Right lobe of liver (tissue), 6 donors: Measurements from ENCODE around the gene ATRX. TPM values are rescaled to one million over a fixed set of nuclear protein-coding genes. Genes with fewer than 3 reads are reported as not detected.
A peak's percentile ranks its signal among the peaks of the same experiment; 100 is the strongest.

Source experiments
- ATAC-seq, 4 donors: fragments of 200-7000 bp; cut with Tn5 transposase; one replicate each; pipeline ENCODE4 v1.9.1; 2020; ENCODE audit warnings: mild to moderate bottlenecking in 4 of 4, moderate library complexity in 4 of 4
- DNase-seq, 3 donors: peaks; one replicate each; pipeline ENCODE4 v3.0.0-alpha.2; 2020
- H3K27ac ChIP-seq, 3 donors: fragments of 200-600 bp; one replicate each; pipeline ENCODE4 v1.8.0; 2022
- H3K27me3 ChIP-seq, 2 donors: fragments of 200-600 bp; one replicate each; pipeline ENCODE4 v1.8.0; 2022
- H3K36me3 ChIP-seq, 4 donors: fragments of 200-600 bp; sonication (generic) in 1 of 4; one replicate each; pipeline versions ENCODE4 v1.5.1 to v1.8.0; 2017 to 2022; ENCODE audit warnings: control low read depth in 1 of 4
- H3K4me1 ChIP-seq, 4 donors: fragments of 200-600 bp; sonication (generic) in 1 of 4; one replicate each; pipeline versions ENCODE4 v1.5.1 to v1.8.0; 2017 to 2022; ENCODE audit warnings: control low read depth in 1 of 4
- H3K4me3 ChIP-seq, 3 donors: fragments of 200-600 bp; one replicate each; pipeline ENCODE4 v1.8.0; 2022
- H3K9me3 ChIP-seq, 4 donors: fragments of 200-600 bp; sonication (generic) in 1 of 4; one replicate each; pipeline versions ENCODE4 v1.5.1 to v1.8.0; 2017 to 2022; ENCODE audit warnings: control low read depth in 1 of 4
- POLR2A ChIP-seq: fragments of 450-650 bp; IDR thresholded peaks from one replicate; pipeline ENCODE4 v1.6.1; 2017; ENCODE audit warnings: antibody characterized with exemption, mild to moderate bottlenecking
- WGBS: methylation state at CpG from one replicate; pipeline ENCODE4 v1.1.6; 2018; ENCODE audit warnings: low coverage, low lambda C conversion rate; ENCODE audit not compliant: insufficient coverage; ENCODE audit errors: missing lambda C conversion rate; 5-methylcytosine and 5-hydroxymethylcytosine counted together
- intact Hi-C, 2 donors: fragments of 100-400 bp; cut with DNase I; formaldehyde crosslinking; loops; one replicate each; pipeline versions ENCODE4 v1.11.2 to v1.14.1; 2022
- total RNA-seq, 6 experiments: library from RNA; depleted of rRNA in 2 of 6; stranded (reverse); fragments of >200 nt in 2 of 6; fragmentation: NEBNext Ultra II Directional in 3 of 6; extraction: Animal tissue kit (Norgen Biotek cat#: 25700) in 3 of 6; gene quantifications; one replicate each; pipeline versions ENCODE4 v1.1.0 to v1.2.4, GENCODE V29; 2016 to 2023
- TF ChIP-seq, protein P1 (sequence below), 4 donors: fragments of 200-600 bp in 3 of 4; fragments of 450-650 bp in 1 of 4; IDR thresholded peaks; one replicate each; pipeline versions ENCODE4 v1.5.1 to v1.8.0; 2016 to 2022; ENCODE audit warnings: antibody characterized with exemption in 4 of 4, mild to moderate bottlenecking in 2 of 4
- donor health status: DM: no; HTN: yes; CAD: no.
- donor health status: DM: no; HTN: no; CAD: no.
- donor health status: DM: no; HTN: no; CAD: no.
- donor health status: DM: no; HTN: yes; CAD: no.
- donor health status: DM: no; HTN: yes; CAD: no.

ATRX gene
- total RNA-seq, 6 experiments from 2014 or later: 15.9 to 32.2 (median 21.3) TPM

- TF ChIP-seq POLR2A: no peak
- TF ChIP-seq, protein P1, sequence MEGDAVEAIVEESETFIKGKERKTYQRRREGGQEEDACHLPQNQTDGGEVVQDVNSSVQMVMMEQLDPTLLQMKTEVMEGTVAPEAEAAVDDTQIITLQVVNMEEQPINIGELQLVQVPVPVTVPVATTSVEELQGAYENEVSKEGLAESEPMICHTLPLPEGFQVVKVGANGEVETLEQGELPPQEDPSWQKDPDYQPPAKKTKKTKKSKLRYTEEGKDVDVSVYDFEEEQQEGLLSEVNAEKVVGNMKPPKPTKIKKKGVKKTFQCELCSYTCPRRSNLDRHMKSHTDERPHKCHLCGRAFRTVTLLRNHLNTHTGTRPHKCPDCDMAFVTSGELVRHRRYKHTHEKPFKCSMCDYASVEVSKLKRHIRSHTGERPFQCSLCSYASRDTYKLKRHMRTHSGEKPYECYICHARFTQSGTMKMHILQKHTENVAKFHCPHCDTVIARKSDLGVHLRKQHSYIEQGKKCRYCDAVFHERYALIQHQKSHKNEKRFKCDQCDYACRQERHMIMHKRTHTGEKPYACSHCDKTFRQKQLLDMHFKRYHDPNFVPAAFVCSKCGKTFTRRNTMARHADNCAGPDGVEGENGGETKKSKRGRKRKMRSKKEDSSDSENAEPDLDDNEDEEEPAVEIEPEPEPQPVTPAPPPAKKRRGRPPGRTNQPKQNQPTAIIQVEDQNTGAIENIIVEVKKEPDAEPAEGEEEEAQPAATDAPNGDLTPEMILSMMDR (IDR thresholded peaks at IDR 0.05): no peak
- ATAC-seq (peak in 3 of 4 donors; percentile 44 to 73 (median 51)), DNase-seq (no peak)
- Histone ChIP-seq H3K27ac (no peak overlapping the region), H3K4me1 (no peaks in the 10 kb centered on the region), H3K4me3 (no peak overlapping the region), H3K9me3 (no peaks in the 10 kb centered on the region), H3K36me3 (no peaks in the 10 kb centered on the region), H3K27me3 (peaks cover 0 to 4% of the 10 kb centered on the region in 2 donors)
- WGBS: 61% methylated on average over 9 of the region's 10 CpGs
- intact Hi-C loops: no loop called here
Measured at GRCh38 chrX:77668391-77669237, 117.4 kb downstream of the ATRX start.

DNA sequence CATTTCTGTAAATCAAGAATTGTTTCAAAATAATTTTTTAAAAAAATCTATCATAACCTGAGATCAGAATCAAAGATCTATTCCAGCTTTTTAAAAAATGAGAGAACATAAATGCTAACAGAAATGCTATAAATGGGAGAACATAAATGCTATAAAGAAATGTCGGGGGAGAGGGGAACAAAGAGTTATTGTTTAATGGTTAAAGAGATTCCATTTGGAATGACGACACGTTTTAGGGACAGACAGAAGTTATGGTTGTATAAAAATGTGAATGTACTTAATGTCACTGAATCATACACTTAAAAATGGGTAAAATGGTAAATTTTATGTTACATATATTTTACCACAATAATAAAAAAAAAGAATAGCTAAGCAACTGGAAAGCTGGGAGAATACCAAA lies 127.1 kb downstream of the ATRX start:
- Histone ChIP-seq H3K27me3 (no peaks in the 10 kb centered on the region), H3K36me3 (no peaks in the 10 kb centered on the region), H3K4me3 (no peak overlapping the region), H3K4me1 (no peaks in the 10 kb centered on the region), H3K9me3 (no peaks in the 10 kb centered on the region), H3K27ac (no peak overlapping the region)
- DNase-seq: no peak
- ATAC-seq: no peak
- intact Hi-C loops: no loop called here
- TF ChIP-seq POLR2A: no peak
- TF ChIP-seq, protein P1 (IDR thresholded peaks at IDR 0.05): no peak
- 52% methylated on average over 3 of the region's 3 CpGs for WGBS

- 83% methylated on average over 5 of the region's 5 CpGs for WGBS
- DNase-seq: no peak
Measured at GRCh38 chrX:77652095-77652494, 133.9 kb downstream of the ATRX start.

GRCh38 chrX:77640702-77641101 lies 145.3 kb downstream of the ATRX start:
- intact Hi-C loops: no loop called here
- ATAC-seq: no peak
- TF ChIP-seq POLR2A: no peak
- TF ChIP-seq, protein P1 (IDR thresholded peaks at IDR 0.05): no peak
- no peak overlapping the region for H3K4me3 ChIP-seq
- WGBS: 76% methylated on average over 4 of the region's 4 CpGs
- H3K27me3 ChIP-seq: no peaks in the 10 kb centered on the region
- no peaks in the 10 kb centered on the region for H3K9me3 ChIP-seq
- H3K4me1 ChIP-seq: no peaks in the 10 kb centered on the region
- H3K27ac ChIP-seq: no peak overlapping the region
- no peak for DNase-seq
- H3K36me3 ChIP-seq: no peaks in the 10 kb centered on the region

More at GRCh38 chrX:77652095-77652494, 133.9 kb downstream of the ATRX start:
- Histone ChIP-seq H3K4me3 (no peak overlapping the region), H3K27me3 (no peaks in the 10 kb centered on the region), H3K4me1 (no peaks in the 10 kb centered on the region), H3K36me3 (peaks cover 0 to 6% (median 0%) of the 10 kb centered on the region in 4 donors), H3K9me3 (no peaks in the 10 kb centered on the region), H3K27ac (no peak overlapping the region)
- intact Hi-C loops: no loop called here
- TF ChIP-seq POLR2A: no peak
- TF ChIP-seq, protein P1 (IDR thresholded peaks at IDR 0.05): no peak
- no peak for ATAC-seq
